ENCODE measurements around the gene VSIG8.

The VSIG8 gene

DNA sequence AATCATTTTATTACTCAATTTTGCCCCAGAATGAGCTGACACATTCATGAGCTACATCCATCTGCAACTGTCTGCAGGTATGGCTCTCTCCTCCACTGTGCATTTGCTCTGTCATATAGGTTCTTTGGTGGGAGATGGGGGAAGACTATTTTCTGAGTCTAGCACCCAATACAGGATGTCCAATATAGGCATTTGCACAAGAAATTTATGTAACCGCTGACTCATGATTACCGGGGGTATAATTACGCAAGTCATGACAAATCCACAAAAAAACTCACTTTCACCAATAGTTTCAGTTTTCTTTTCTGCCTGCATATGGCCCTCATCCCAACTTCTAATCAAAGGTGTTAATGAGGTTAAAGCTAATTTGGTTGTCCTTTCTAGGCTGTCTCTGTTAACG is 17.5 kb upstream of the VSIG8 start:
- peak; percentile 74 for DNase-seq (ENCODE audit: low read depth, low spot score)
- in situ Hi-C loops (cut with HindIII; ENCODE audit: low sequenced_read_pairs): loop anchor here (25.0 kb wide), 1 partner anchor 93 kb away; the partner anchor contains the start of gene DUSP23
- TF ChIP-seq, protein P1, sequence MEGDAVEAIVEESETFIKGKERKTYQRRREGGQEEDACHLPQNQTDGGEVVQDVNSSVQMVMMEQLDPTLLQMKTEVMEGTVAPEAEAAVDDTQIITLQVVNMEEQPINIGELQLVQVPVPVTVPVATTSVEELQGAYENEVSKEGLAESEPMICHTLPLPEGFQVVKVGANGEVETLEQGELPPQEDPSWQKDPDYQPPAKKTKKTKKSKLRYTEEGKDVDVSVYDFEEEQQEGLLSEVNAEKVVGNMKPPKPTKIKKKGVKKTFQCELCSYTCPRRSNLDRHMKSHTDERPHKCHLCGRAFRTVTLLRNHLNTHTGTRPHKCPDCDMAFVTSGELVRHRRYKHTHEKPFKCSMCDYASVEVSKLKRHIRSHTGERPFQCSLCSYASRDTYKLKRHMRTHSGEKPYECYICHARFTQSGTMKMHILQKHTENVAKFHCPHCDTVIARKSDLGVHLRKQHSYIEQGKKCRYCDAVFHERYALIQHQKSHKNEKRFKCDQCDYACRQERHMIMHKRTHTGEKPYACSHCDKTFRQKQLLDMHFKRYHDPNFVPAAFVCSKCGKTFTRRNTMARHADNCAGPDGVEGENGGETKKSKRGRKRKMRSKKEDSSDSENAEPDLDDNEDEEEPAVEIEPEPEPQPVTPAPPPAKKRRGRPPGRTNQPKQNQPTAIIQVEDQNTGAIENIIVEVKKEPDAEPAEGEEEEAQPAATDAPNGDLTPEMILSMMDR (IDR thresholded peaks at IDR 0.05; ENCODE audit: low read depth, low read length): no peak
- H3K4me3 ChIP-seq (ENCODE audit: low read depth, low read length): no peak overlapping the region

- no peak overlapping the region for H3K4me3 ChIP-seq (ENCODE audit: low read depth, low read length)
- in situ Hi-C loops (cut with HindIII; ENCODE audit: low sequenced_read_pairs): loop anchor here (25.0 kb wide), 1 partner anchor 92 kb away; the partner anchor contains the start of gene DUSP23
- DNase-seq (ENCODE audit: low read depth, low spot score): no peak
- TF ChIP-seq, protein P1 (IDR thresholded peaks at IDR 0.05; ENCODE audit: low read depth, low read length): no peak
These were observed 16.7 kb upstream of the VSIG8 start for GRCh38 chr1:159879136-159879535.

DNA sequence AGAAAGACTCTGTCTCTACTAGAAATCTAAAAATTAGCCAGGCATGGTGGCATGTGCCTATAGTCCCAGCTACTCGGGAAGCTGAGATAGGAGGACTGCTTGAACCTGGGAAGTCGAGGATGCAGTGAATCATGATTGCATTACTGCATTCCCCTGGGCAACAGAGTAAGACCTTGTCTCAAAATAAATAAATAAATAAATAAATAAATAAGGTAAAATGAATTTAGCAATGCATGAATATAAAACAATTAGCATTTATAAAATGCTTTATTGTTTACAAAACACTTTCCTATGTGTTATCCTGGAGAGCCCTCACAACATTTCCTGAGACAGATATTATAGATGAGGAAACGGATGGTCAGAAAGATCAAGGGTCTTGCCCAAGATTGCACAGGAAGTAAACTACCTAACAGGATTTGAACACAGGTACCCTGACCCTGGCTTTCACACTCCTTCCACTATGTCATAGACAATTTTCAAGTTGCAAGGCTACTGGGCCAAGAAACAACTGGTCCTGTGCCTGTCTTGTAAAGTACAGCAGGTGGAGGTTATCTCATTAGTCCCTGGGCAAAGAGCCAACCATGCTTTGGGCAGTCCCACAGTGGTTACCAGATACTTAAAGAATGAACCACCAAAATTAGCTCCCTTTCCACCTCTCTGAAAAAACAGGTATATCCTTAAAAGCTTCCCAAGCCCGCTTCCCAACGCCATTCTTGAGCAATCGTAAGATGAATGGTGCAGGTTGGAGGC is 15.4 kb upstream of the VSIG8 start:
- DNase-seq (ENCODE audit: low read depth, low spot score): no peak
- in situ Hi-C loops (cut with HindIII; ENCODE audit: low sequenced_read_pairs): loop anchor here (25.0 kb wide), 1 partner anchor 91 kb away; the partner anchor contains the start of gene DUSP23
- TF ChIP-seq, protein P1 (IDR thresholded peaks at IDR 0.05; ENCODE audit: low read depth, low read length): no peak
- no peak overlapping the region for H3K4me3 ChIP-seq (ENCODE audit: low read depth, low read length)

DNA sequence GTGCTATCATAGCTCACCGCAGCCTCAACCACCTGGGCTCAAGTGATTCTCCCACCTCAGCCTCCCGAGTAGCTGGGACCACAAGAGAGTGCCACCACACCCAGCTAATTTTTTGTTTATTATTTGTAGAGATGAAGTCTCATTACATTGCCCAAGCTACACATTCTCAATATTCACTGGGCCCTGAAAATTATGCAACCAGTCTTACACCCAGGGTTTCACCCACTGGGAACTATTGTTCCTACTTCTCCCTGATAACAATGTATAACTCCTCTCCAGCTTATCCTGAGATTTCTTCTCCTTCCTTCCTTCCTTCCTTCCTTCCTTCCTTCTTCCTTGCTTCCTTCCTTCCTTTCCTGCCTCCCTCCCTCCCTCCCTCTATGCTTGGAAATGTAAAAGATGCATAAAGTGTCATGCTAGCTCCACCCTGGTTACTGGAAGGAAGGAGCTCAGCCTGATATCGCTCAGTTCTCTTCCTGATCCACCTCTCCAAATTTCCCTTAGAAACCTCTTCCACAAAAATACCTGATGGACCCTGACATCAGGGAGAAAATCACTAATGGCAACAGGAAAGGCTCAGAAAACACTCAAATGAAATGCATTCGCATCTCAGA is 11.2 kb upstream of the VSIG8 start:
- TF ChIP-seq, protein P1 (IDR thresholded peaks at IDR 0.05; ENCODE audit: low read depth, low read length): no peak
- in situ Hi-C loops (cut with HindIII; ENCODE audit: low sequenced_read_pairs): no loop called here
- DNase-seq (ENCODE audit: low read depth, low spot score): no peak
- H3K4me3 ChIP-seq (ENCODE audit: low read depth, low read length): no peak overlapping the region

- no peak overlapping the region for H3K4me3 ChIP-seq (ENCODE audit: low read depth, low read length)
- DNase-seq (ENCODE audit: low read depth, low spot score): no peak
- in situ Hi-C loops (cut with HindIII; ENCODE audit: low sequenced_read_pairs): no loop called here
- TF ChIP-seq, protein P1 (IDR thresholded peaks at IDR 0.05; ENCODE audit: low read depth, low read length): no peak
These were observed 10.4 kb upstream of the VSIG8 start for GRCh38 chr1:159872891-159873290.

DNA sequence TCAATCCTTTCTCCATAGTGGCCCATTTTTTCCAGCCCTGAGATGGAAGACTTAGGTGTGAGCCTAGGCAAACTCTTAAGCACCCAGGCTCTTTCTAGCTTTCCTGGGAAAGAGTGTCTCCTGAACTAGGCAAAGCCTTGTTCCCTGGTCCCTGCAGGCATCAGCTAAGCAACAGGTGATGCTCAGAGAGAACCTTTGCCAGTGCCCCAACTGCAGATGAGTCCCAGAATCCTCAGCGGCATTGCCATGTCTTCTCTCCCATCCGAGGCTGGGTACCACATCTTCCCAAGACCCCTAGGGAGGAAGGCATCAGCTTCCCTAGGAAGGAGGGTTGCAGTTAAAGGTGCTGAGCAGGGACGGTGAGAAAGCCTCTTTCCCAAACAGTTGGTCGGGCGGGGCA is 8.2 kb upstream of the VSIG8 start:
- TF ChIP-seq, protein P1 (IDR thresholded peaks at IDR 0.05; ENCODE audit: low read depth, low read length): no peak
- no peak for DNase-seq (ENCODE audit: low read depth, low spot score)
- H3K4me3 ChIP-seq (ENCODE audit: low read depth, low read length): no peak overlapping the region
- in situ Hi-C loops (cut with HindIII; ENCODE audit: low sequenced_read_pairs): no loop called here

All from astrocyte of the spinal cord (primary cell).